ENCODE results near the gene TTC12. TPM values are rescaled to one million over a fixed set of nuclear protein-coding genes. Genes with fewer than 3 reads are reported as not detected.

The TTC12 gene
- polyA plus RNA-seq, 1 donor from 2014 or later: 4.2 TPM

DNA sequence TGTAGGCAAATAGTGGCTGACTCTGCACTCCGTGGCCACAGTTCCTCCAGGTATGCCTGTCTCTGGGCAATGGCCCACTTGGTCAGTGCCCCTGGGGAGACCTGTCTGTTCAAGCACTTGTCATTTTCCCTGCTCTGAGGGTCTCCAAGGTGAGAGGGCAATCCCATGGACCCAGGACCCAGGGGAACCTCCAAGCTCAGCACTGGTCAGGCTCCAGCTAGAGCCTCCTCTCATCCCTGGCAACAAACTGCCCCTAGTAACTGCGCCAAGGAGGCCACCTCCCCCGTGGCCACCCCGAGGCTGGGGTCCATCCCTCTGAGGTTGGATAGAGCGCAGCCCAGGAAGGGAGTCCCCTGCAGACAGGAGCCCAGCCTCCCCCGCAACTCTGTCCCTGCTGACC is 72.5 kb downstream of the TTC12 start:
- no peak overlapping the region for H3K4me2 ChIP-seq (ENCODE audit: low read length)
- H3K9me2 ChIP-seq (ENCODE audit: insufficient read depth, low read length): no peaks in the 10 kb centered on the region
- H3K36me3 ChIP-seq (ENCODE audit: insufficient read depth, low read length): no peaks in the 10 kb centered on the region
- H3K27me3 ChIP-seq (ENCODE audit: insufficient read depth, low read depth, low read length): peaks cover 11% of the 10 kb centered on the region
- H4K20me1 ChIP-seq (ENCODE audit: insufficient read depth): no peaks in the 10 kb centered on the region
- H3K4me3 ChIP-seq (ENCODE audit: low read length): no peak overlapping the region
- no peak overlapping the region for H3K27ac ChIP-seq (ENCODE audit: low read length)
- no peaks in the 10 kb centered on the region for H3K79me2 ChIP-seq (replicated peaks; ENCODE audit: insufficient read depth, low read length)
- no peaks in the 10 kb centered on the region for H3K9me3 ChIP-seq (ENCODE audit: low read length)
- H3F3A ChIP-seq (ENCODE audit: insufficient read depth, low read length, poor library complexity, severe bottlenecking): no peaks in the 10 kb centered on the region
- no peak overlapping the region for H3K9ac ChIP-seq (ENCODE audit: low read length)
- no peak for TF ChIP-seq POLR2AphosphoS5 (IDR thresholded peaks at IDR 0.05)
- TF ChIP-seq EP300 (conservative IDR thresholded peaks at IDR 0.05; ENCODE audit: poor library complexity, severe bottlenecking): no peak
- TF ChIP-seq SMC3 (conservative IDR thresholded peaks at IDR 0.05; ENCODE audit: poor library complexity): no peak
- TF ChIP-seq TAF1 (IDR thresholded peaks at IDR 0.05; ENCODE audit: low read depth): no peak
- TF ChIP-seq, protein P1, sequence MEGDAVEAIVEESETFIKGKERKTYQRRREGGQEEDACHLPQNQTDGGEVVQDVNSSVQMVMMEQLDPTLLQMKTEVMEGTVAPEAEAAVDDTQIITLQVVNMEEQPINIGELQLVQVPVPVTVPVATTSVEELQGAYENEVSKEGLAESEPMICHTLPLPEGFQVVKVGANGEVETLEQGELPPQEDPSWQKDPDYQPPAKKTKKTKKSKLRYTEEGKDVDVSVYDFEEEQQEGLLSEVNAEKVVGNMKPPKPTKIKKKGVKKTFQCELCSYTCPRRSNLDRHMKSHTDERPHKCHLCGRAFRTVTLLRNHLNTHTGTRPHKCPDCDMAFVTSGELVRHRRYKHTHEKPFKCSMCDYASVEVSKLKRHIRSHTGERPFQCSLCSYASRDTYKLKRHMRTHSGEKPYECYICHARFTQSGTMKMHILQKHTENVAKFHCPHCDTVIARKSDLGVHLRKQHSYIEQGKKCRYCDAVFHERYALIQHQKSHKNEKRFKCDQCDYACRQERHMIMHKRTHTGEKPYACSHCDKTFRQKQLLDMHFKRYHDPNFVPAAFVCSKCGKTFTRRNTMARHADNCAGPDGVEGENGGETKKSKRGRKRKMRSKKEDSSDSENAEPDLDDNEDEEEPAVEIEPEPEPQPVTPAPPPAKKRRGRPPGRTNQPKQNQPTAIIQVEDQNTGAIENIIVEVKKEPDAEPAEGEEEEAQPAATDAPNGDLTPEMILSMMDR (IDR thresholded peaks at IDR 0.05; ENCODE audit: poor library complexity, severe bottlenecking): no peak
- TF ChIP-seq, protein P2, sequence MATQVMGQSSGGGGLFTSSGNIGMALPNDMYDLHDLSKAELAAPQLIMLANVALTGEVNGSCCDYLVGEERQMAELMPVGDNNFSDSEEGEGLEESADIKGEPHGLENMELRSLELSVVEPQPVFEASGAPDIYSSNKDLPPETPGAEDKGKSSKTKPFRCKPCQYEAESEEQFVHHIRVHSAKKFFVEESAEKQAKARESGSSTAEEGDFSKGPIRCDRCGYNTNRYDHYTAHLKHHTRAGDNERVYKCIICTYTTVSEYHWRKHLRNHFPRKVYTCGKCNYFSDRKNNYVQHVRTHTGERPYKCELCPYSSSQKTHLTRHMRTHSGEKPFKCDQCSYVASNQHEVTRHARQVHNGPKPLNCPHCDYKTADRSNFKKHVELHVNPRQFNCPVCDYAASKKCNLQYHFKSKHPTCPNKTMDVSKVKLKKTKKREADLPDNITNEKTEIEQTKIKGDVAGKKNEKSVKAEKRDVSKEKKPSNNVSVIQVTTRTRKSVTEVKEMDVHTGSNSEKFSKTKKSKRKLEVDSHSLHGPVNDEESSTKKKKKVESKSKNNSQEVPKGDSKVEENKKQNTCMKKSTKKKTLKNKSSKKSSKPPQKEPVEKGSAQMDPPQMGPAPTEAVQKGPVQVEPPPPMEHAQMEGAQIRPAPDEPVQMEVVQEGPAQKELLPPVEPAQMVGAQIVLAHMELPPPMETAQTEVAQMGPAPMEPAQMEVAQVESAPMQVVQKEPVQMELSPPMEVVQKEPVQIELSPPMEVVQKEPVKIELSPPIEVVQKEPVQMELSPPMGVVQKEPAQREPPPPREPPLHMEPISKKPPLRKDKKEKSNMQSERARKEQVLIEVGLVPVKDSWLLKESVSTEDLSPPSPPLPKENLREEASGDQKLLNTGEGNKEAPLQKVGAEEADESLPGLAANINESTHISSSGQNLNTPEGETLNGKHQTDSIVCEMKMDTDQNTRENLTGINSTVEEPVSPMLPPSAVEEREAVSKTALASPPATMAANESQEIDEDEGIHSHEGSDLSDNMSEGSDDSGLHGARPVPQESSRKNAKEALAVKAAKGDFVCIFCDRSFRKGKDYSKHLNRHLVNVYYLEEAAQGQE (IDR thresholded peaks at IDR 0.05; ENCODE audit: borderline replicate concordance): no peak
- no peak for TF ChIP-seq EZH2 (IDR thresholded peaks at IDR 0.05; ENCODE audit: borderline replicate concordance, insufficient read depth, low read length, poor library complexity, severe bottlenecking)
- TF ChIP-seq RAD21 (conservative IDR thresholded peaks at IDR 0.05): no peak
- TF ChIP-seq MXI1 (conservative IDR thresholded peaks at IDR 0.05; ENCODE audit: poor library complexity, severe bottlenecking): no peak
- no peak overlapping the region for H2AFZ ChIP-seq (ENCODE audit: low read depth, low read length)

DNA sequence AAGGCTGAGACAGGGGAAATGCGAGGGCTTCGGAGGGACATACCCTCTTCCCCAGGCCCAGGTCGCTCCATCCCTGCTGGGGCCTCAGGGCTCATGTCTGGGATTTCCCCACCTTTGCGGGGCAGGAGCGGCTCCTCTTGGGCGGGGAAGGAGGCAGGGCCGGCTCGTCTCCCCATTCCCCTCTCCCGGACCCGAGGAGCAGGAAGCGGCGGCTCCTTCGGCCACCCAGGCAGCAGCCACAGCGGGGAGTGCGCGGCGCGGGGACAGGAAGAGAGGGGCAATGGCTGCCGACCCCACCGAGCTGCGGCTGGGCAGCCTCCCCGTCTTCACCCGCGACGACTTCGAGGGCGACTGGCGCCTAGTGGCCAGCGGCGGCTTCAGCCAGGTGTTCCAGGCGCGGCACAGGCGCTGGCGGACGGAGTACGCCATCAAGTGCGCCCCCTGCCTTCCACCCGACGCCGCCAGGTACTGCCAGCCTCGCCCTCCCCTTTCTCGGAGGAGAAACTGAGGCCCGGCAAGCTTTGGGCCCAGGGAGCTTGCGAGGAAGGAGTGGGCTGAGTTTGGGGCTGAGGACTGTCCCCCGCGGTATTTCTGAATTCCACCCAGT is 73.3 kb downstream of the TTC12 start, which contains the start of gene ANKK1:
Gene ANKK1, plus strand, starts transcription at position 175 of the 607 bp plus-strand sequence. Its CDS starts 106 bp downstream, at position 281.
- Histone ChIP-seq H3K4me2 (ENCODE audit: low read length) (no peak within 1 kb of the TSS), H3K79me2 (replicated peaks; ENCODE audit: insufficient read depth, low read length) (no peaks in the 10 kb centered on the region), H3K9ac (ENCODE audit: low read length) (no peak within 1 kb of the TSS), H3K27me3 (ENCODE audit: insufficient read depth, low read depth, low read length) (peaks cover 11% of the 10 kb centered on the region), H3K27ac (ENCODE audit: low read length) (no peak within 1 kb of the TSS), H4K20me1 (ENCODE audit: insufficient read depth) (no peaks in the 10 kb centered on the region), H3F3A (ENCODE audit: insufficient read depth, low read length, poor library complexity, severe bottlenecking) (no peaks in the 10 kb centered on the region), H3K36me3 (ENCODE audit: insufficient read depth, low read length) (no peaks in the 10 kb centered on the region), H2AFZ (ENCODE audit: low read depth, low read length) (no peak within 1 kb of the TSS), H3K9me3 (ENCODE audit: low read length) (no peaks in the 10 kb centered on the region), H3K9me2 (ENCODE audit: insufficient read depth, low read length) (no peaks in the 10 kb centered on the region), H3K4me3 (ENCODE audit: low read length) (no peak within 1 kb of the TSS)
- TF ChIP-seq, protein P2 (IDR thresholded peaks at IDR 0.05; ENCODE audit: borderline replicate concordance): no peak
- TF ChIP-seq MXI1 (conservative IDR thresholded peaks at IDR 0.05; ENCODE audit: poor library complexity, severe bottlenecking) (no peak), EZH2 (IDR thresholded peaks at IDR 0.05; ENCODE audit: borderline replicate concordance, insufficient read depth, low read length, poor library complexity, severe bottlenecking) (no peak), EP300 (conservative IDR thresholded peaks at IDR 0.05; ENCODE audit: poor library complexity, severe bottlenecking) (no peak), TAF1 (IDR thresholded peaks at IDR 0.05; ENCODE audit: low read depth) (no peak), POLR2AphosphoS5 (IDR thresholded peaks at IDR 0.05) (no peak), SMC3 (conservative IDR thresholded peaks at IDR 0.05; ENCODE audit: poor library complexity) (no peak), RAD21 (conservative IDR thresholded peaks at IDR 0.05) (no peak)
- TF ChIP-seq, protein P1 (IDR thresholded peaks at IDR 0.05; ENCODE audit: poor library complexity, severe bottlenecking): no peak
